Urinary bladder (tissue), 4 donors: ENCODE measurements around the gene RABGAP1L. TPM values are rescaled to one million over a fixed set of nuclear protein-coding genes. Genes with fewer than 3 reads are reported as not detected.
"Not testable (repeated sequence)": the region's sequence is repeated elsewhere in the genome, so short reads cannot be mapped to it uniquely, and the experiment has no call there.

ENCODE experiments used
- DNase-seq: peaks from one replicate; pipeline ENCODE4 v3.0.0-alpha.2; 2015; ENCODE audit errors: extremely low spot score
- H3K27ac ChIP-seq: one replicate; pipeline ENCODE4 v1.5.1; 2013; ENCODE audit warnings: low read depth, mild to moderate bottlenecking, moderate library complexity
- H3K36me3 ChIP-seq: one replicate; pipeline ENCODE4 v1.6.1; 2013; ENCODE audit warnings: mild to moderate bottlenecking, moderate library complexity; ENCODE audit not compliant: insufficient read depth
- H3K4me1 ChIP-seq: one replicate; pipeline ENCODE4 v1.6.1; 2013; ENCODE audit warnings: mild to moderate bottlenecking, moderate library complexity; ENCODE audit not compliant: insufficient read depth
- H3K4me3 ChIP-seq: one replicate; pipeline ENCODE4 v1.5.1; 2013; ENCODE audit warnings: low read depth, low read length
- WGBS: extraction: QIAGEN DNeasy Blood & Tissue Kit; methylation state at CpG from one replicate; pipeline ENCODE4 v1.1.7; 2013; 5-methylcytosine and 5-hydroxymethylcytosine counted together
- polyA plus RNA-seq: library from polyadenylated mRNA; stranded (reverse); fragments of 200-250 nt; gene quantifications from one replicate; pipeline ENCODE4 v1.2.3, GENCODE V29; 2013
- total RNA-seq: library from RNA; depleted of rRNA; stranded (reverse); fragments of >200 nt; gene quantifications from one replicate; pipeline ENCODE4 v1.2.3, GENCODE V29; 2014
- donor health status: healthy with polysubstance abuse.
- donor health status: healthy.

The RABGAP1L gene
- total RNA-seq (102 TPM), polyA plus RNA-seq (14.5 TPM)

DNA sequence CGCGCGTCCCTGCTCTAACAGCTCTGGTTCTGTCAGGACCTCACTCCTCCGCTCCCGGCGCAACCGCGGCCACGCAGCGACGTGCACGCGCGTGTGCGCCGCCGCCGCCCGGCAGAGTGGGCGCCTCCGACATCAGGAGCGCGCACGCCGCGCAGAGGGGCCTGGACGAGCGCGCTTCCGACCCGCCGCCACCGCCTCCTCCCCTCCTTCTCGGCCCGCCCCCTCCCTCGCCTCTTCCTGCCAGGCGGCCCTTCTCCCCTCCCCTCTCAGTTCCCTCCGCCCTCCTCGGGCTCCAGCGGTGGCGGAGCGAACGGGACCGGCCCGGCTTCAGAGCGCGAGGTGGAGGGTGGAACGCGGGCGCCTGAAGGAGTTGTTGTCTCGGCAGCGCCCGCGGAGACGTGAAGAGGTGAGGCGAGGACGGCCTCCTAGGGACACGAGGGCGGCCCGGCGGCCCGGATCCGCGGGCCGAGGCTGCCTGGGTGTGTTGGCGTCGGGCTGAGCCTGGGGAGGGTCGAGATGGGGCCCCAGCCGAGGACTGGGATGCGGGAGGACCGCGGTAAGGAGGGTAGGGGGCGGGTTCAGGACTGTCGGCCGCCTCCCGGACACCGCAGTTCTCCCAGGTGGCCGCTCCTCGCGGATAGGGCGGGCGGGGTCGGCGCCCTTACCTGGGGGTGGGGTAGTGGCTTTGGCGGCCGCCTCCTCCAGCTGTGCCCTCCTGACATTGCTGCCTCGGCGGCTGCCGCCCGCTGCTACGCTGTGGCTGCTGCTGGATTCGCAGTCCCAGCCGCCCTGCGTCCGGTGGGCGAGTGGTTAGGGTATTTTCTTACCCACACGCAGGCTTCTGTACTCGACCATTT lies at the start of gene RABGAP1L:
Gene RABGAP1L, plus strand, starts transcription at position 269 of the 857 bp plus-strand sequence.
- Histone ChIP-seq H3K27ac (peak within 1 kb of the TSS; percentile 92), H3K4me3 (peak within 1 kb of the TSS; percentile 81)

DNA sequence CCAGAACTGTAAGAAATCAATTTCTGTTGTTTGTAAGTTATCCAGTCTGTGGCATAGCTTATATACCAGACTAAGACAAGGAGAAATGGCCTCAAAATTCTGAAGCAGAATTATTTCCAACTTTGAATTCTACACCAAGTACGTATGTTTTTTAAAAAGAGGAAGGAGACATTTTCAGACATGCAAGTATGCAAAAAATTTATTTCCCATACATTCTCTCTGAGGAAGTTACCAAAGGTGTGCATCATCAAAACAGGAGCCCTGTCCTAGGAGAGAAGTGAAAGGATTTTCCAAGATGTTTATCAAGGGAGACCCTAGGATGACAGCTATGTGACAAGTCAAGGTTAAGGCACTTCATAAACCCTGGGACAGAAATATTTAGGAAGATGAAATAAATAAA lies 49.3 kb upstream of the RABGAP1L start:
- Histone ChIP-seq H3K36me3 (no peaks in the 10 kb centered on the region), H3K4me3 (no peak overlapping the region), H3K4me1 (no peaks in the 10 kb centered on the region), H3K27ac (no peak overlapping the region)
- WGBS, result 40% methylated on average over 1 of the region's 1 CpG
- DNase-seq, result no peak

More for the DNA sequence above, at the start of gene RABGAP1L:
- no peaks in the 10 kb centered on the region for H3K36me3 ChIP-seq
- WGBS, result under 1% methylated on average over 98 of the region's 98 CpGs
- peak; percentile 87 for DNase-seq
- H3K4me1 ChIP-seq, result no peaks in the 10 kb centered on the region

DNA sequence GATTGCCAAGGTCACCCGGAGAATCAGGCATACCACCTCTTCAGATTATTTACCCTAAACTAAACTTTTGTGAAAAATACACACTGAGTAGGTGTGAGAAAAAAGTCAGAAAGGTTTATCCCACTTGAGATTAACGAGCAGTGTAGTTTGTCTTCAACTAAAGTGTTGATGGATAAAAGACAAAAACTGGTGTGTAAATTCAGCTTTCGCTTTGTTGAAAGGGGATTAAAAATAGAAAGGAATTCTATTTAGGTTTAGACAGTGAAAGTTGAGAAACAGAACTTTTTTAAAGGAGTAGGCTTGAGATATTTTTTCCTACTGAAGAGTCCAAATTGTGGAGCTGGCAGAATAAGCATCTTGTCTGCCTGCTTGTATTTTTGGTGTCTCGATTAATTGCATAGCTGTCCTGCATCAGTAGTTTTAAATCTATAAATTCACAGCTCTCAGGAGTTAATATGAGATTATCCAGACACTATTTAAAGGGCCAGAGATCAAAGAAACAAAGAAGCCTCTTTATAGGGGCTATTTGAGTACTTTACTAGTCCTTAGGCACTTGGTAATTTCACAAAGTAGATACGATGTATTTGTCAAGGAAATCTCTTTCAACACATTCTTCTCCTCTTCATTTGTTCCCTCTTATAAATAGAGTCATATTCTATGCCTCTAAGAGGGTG lies 46.7 kb upstream of the RABGAP1L start:
- Histone ChIP-seq H3K4me1 (no peaks in the 10 kb centered on the region), H3K4me3 (no peak overlapping the region), H3K36me3 (no peaks in the 10 kb centered on the region), H3K27ac (no peak overlapping the region)
- no peak for DNase-seq
- WGBS, result 16% methylated on average over 5 of the region's 5 CpGs

DNA sequence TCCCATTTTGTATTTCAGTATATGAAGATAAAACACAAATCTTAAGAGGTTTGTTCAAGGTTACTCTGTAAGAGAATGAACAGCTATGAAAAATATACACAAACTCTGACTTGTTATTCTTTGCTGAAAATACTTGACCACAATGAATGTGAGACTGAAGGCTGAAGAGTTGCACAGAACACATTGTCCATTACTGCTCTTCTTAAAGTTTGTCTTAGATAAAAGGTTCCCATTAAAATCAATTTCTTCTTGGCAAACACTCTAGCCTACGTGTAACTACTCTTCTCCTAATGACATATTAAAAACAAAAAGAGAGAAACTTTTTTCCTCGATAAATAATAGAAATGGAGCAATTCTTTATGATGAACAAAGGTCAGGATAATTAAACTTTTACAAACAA lies 45.2 kb upstream of the RABGAP1L start:
- H3K4me3 ChIP-seq, result no peak overlapping the region
- no peak for DNase-seq
- H3K36me3 ChIP-seq, result no peaks in the 10 kb centered on the region
- H3K4me1 ChIP-seq, result no peaks in the 10 kb centered on the region
- 67% methylated on average over 2 of the region's 2 CpGs for WGBS
- no peak overlapping the region for H3K27ac ChIP-seq

DNA sequence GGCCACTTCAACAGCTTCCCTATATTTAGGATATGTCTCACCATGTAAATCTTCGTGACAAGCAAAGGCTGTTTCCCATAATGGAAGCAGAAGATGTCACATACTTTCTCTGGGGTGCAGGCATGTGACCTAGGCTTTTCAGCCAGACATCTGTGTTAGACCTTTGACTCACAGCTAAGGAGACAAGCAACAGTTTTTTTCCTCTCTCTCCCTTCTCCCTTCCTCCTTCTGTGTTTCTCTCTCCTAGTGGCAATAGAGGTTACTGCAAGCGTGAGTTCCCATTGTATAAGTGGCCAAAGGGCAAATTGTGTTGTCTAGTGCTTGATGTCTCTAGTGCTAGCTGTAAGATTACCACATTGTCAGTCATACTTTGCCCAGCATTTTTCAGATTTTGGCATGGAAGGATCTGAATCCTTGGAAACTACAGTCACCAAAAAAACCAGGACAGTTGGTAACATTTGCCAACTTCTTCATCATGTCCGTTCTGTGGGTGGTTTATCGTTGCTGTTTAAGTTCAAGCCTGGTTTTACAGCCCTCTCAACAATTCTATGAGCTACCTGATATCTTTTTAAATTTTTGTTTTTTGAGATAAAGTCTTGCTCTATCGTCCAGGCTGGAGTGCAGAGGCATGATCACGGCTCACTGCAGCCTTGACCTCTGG lies 44.4 kb upstream of the RABGAP1L start:
- DNase-seq, result no peak
- H3K4me3 ChIP-seq, result no peak overlapping the region
- WGBS, result 75% methylated on average over 6 of the region's 6 CpGs
- no peaks in the 10 kb centered on the region for H3K4me1 ChIP-seq
- no peaks in the 10 kb centered on the region for H3K36me3 ChIP-seq
- no peak overlapping the region for H3K27ac ChIP-seq

DNA sequence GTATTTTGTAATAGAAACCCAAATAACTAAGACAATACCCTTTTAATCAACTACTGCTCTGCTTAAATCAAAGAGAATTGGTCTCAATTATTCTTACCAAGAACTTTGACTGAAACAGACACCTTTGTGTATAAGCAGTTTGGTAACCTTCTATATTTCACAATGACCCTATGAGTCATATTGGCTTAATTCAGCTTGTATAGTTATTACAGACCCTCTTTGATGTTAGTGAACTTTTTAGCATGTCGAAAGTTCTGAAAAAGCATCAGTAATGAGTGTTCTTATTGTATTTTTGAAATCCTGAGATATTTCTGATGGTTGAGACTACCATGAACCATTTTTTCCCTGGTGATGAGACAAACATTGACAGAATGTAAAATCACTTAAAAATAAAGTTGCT lies 43.3 kb upstream of the RABGAP1L start:
- Histone ChIP-seq H3K36me3 (no peaks in the 10 kb centered on the region), H3K4me1 (no peaks in the 10 kb centered on the region), H3K4me3 (no peak overlapping the region), H3K27ac (no peak overlapping the region)
- no peak for DNase-seq
- 87% methylated on average over 1 of the region's 1 CpG for WGBS

DNA sequence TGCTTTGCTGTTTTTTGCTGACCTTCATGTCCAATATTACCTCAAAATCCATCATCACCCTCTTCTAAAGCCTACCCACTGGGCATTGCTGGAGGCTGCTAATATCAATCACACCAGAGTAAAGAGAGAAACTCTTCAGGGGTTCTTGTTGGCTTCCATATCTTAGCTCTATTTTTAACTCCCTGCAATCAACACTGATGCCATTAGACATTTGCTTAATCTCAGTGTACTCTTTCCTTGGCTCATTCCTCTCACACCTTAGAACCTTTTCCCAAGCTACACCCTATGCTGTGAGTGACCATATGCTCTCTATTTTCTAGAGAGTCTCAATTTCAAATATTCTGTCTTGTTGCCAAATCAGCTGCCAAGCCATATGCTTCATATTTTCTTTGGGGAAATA lies 40.6 kb upstream of the RABGAP1L start:
- H3K27ac ChIP-seq, result no peak overlapping the region
- no peak for DNase-seq
- no peaks in the 10 kb centered on the region for H3K36me3 ChIP-seq
- H3K4me3 ChIP-seq, result no peak overlapping the region
- H3K4me1 ChIP-seq, result no peaks in the 10 kb centered on the region

DNA sequence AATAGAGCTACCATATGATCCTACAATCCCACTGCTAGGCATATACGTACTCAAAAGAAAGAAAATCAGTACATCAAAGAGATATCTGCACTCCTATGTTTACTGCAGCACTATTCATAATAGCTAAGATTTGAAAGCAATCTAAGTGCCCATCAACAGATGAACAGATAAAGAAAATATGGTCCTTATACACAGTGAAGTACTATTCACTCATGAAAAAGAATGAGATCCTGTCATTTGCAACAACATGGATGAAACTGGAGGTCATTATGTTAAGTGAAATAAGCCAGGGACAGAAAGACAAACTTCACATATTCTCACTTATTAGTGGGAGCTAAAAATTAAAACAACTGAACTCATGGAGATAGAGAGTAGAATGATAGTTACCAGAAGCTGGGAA lies 37.0 kb upstream of the RABGAP1L start:
- not testable (repeated sequence) for H3K4me3 ChIP-seq, H3K36me3 ChIP-seq, DNase-seq, H3K27ac ChIP-seq, H3K4me1 ChIP-seq
- 89% methylated on average over 1 of the region's 1 CpG for WGBS

DNA sequence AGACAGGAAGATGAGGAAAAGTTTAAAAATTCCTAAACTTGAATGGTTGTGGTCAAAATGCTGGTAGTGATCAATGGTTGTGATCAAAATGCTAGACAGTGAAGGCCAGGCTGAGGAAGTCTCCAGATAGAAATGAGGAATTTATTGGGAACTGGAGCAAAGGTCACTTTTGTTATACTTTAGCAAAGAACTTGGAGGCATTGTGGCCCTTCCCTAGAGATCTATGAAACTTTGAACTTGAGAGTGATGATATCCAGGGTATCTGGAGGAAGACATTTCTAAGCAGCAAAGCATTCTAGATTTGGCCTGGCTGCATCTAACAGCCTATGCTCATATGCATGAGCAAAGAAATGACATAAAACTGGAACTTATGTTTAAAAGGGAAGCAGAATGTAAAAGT lies 35.5 kb upstream of the RABGAP1L start:
- Histone ChIP-seq H3K36me3 (no peaks in the 10 kb centered on the region), H3K27ac (no peak overlapping the region), H3K4me3 (no peak overlapping the region), H3K4me1 (no peaks in the 10 kb centered on the region)
- DNase-seq, result no peak

DNA sequence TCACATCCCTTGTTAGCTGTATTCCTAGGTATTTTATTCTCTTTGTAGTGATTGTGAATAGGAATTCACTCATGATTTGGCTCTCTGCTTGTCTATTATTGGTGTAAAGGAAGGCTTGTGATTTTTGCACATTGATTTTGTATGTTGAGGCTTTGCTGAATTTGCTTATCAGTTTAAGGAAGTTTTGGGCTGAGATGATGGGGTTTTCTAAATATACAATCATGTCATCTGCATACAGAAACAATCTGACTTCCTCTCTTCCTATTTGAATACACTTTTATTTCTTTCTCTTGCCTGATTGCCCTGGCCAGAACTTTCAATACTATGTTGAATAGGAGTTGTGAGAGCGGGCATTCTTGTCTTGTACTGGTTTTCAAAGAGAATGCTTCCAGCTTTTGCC lies 32.1 kb upstream of the RABGAP1L start:
- DNase-seq, H3K27ac ChIP-seq, H3K4me1 ChIP-seq, H3K4me3 ChIP-seq, H3K36me3 ChIP-seq: not testable (repeated sequence)
- 88% methylated on average over 1 of the region's 1 CpG for WGBS

DNA sequence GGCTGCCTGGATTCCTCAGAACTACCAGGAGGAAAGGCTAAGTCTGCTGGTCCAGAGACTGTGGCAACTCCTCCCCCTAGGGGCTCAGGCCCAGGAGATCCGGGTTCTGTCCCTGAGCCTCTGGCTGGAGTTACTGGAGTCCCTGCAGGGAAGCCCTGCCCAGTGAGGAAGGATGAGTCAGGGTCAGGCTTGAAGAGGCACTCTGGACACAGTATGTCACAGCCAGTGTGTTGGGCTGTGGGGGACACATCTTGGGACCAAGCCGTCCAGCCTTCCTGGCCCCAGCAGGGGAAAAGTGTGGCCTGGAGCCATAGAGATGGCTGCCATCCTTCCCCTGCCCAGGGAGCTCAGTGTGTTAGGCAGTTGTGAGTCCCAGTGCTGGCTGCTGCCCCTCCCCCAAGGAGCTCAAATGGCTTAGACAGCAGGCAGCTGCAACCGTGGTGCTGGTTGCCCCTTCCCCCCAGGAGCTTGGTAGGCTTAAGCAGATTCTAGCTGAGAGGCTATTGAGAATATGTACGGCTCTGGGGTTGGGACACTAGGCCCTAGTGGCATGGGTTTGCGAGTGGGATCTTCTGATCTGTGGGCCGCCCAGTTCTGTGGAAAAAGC lies 28.2 kb upstream of the RABGAP1L start:
- H3K27ac ChIP-seq, result no peak overlapping the region
- DNase-seq, result no peak
- H3K4me1 ChIP-seq, result no peaks in the 10 kb centered on the region
- no peak overlapping the region for H3K4me3 ChIP-seq
- no peaks in the 10 kb centered on the region for H3K36me3 ChIP-seq
- 63% methylated on average over 6 of the region's 6 CpGs for WGBS

DNA sequence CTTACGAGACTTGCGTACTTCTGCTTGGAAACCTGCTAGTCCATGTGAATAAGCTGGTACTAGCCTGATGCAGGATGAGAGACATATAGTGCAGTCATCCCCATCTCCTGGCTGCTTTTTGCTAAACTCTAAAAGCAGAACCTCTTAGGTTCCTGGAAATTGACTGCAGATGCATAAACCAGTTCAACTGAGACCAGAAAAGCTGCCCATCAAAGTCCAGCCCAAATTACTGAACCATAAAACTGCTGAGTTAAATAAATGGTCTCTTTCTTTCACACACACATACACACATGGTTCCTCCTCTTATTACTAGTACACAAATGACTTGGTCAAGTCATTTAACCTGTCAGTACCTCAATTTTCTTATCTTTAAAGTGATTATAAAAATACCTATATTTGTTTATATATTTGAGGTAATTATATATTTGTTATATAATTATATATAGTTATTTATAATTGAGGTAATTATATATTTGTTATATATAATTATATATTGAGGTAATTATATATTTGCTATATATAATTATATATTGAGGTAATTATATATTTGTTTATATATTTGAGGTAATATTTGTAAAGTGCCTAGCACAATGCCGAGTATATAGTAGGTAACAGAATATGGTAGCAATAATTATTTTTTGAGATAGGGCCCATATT lies 25.2 kb upstream of the RABGAP1L start:
- no peaks in the 10 kb centered on the region for H3K36me3 ChIP-seq
- H3K27ac ChIP-seq, result no peak overlapping the region
- H3K4me1 ChIP-seq, result peaks cover 2% of the 10 kb centered on the region
- no peak for DNase-seq
- no peak overlapping the region for H3K4me3 ChIP-seq
- 92% methylated on average over 3 of the region's 3 CpGs for WGBS

DNA sequence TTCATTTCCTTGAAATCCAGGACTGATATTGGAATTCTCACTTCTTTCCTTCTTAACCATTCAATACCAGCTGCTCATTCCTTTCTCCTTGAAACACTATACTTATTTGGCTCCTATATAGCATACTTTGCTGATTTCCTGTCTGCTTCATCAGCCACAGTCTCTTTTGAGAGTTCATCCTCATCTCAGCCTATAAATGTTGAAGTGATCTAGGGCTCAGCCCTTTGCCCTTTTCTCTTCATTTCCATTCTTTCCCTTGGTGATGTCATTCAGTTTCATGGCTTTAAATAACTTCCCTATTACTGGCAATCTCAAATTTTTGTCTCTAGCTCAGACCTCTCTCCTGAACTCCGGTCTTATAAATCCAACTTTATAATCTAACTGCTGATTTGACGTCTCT lies 24.1 kb upstream of the RABGAP1L start:
- Histone ChIP-seq H3K36me3 (no peaks in the 10 kb centered on the region), H3K4me3 (no peak overlapping the region), H3K4me1 (peaks cover 2% of the 10 kb centered on the region), H3K27ac (no peak overlapping the region)
- DNase-seq, result no peak
- WGBS, result 58% methylated on average over 2 of the region's 2 CpGs
